ENCODE results near the gene DBP.
"Not testable (repeated sequence)": the region's sequence is repeated elsewhere in the genome, so short reads cannot be mapped to it uniquely, and the experiment has no call there.

Gene DBP

DNA sequence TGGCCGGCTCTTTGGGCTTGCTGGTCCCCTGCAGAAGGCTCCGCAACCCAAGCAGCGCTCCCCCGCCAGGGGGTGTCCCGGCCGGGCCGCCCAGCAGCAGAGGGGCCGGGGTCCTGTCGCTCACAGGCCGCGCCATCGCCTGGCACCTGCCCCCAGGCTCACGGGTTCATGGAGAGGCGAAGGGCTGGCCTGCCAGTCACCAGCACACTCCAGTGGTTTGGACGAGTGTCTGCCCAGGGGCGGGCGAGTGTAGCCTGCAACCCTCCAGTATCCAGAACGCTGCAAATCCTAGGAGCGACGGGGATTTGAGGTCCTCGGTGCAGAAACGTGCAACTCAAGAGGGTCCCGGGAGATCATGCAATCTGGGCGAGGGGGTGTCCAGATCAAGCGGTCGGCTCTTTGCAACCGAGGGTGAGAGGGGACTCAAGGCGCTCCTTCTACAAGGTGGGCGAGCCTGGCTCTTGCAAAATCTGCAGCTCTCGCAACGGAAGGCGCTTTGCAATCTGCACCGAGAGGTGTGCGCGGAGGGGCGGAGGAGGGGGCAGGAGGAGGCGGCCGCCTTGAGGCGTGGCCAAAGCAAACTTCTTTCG, at the start of gene DBP:
Gene DBP, minus strand, starts transcription at position 521 of the 590 bp plus-strand sequence. Its CDS starts 385 bp downstream, at position 136.
- DNase-seq = peak; percentile 56

DNA sequence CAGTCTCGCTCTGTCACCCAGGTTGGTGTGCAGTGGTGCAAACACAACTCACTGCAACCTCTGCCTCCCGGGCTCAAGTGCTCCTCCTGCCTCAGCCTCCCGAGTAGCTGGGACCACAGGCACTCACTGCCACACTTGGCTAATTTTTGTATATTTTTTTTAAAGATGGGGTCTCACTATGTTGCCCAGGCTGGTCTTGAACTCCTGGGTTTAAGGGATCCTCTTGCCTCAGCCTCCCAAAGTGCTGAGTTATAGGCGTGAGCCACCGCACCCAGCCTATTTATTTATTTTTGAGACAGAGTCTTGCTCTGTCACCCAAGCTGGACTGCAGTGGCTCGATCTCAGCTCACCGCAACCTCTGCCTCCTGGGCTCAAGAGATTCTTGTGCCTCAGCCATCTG, 49.5 kb upstream of the DBP start:
- DNase-seq = not testable (repeated sequence)

- DNase-seq = no peak
Measured at GRCh38 chr19:48686088-48686487, 48.9 kb upstream of the DBP start.

- no peak for DNase-seq
Measured at GRCh38 chr19:48685583-48685982, 48.4 kb upstream of the DBP start.

- DNase-seq = no peak
Measured at GRCh38 chr19:48683349-48683748, 46.2 kb upstream of the DBP start.

GRCh38 chr19:48681127-48681470, 43.9 kb upstream of the DBP start:
- DNase-seq = no peak

- no peak for DNase-seq
Measured at GRCh38 chr19:48680436-48681126, 43.4 kb upstream of the DBP start.

DNA sequence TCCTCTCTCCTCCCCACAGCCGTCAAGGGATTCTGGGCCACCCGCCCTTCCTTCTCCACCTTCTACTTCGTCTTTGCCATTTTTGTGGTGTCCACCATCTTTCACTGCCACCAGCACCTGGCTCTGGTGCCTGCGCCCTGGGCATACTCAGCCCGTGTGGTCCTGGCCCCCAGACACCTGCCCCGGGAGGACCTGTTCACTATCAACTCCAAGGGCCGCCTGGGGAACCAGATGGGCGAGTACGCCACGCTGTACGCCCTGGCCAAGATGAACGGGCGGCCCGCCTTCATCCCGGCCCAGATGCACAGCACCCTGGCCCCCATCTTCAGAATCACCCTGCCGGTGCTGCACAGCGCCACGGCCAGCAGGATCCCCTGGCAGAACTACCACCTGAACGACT, 42.8 kb upstream of the DBP start:
- not testable (repeated sequence) for DNase-seq

GRCh38 chr19:48678201-48678600, 41.0 kb upstream of the DBP start:
- DNase-seq = no peak

- DNase-seq = no peak
Measured at GRCh38 chr19:48676887-48677286, 39.7 kb upstream of the DBP start.

DNA sequence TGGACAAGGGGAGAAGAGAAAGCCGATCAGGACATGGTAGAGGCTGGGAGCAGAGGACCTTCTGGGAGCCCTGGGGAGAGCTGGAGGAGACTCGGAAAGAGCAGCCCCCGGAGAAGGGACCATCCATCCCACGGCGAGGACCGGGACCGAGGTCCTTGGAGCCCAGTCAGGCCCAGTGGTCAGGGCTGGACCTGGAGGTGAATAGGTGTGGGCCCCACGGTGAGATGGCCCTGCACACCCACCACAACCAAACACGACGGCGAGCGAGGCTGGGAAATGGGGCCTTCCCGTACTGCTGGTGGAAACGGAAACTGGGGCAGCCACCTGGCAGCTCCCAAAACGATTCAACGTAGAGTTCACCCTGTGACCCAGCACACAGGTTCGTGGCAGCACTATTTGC, 39.3 kb upstream of the DBP start:
- no peak for DNase-seq

DNA sequence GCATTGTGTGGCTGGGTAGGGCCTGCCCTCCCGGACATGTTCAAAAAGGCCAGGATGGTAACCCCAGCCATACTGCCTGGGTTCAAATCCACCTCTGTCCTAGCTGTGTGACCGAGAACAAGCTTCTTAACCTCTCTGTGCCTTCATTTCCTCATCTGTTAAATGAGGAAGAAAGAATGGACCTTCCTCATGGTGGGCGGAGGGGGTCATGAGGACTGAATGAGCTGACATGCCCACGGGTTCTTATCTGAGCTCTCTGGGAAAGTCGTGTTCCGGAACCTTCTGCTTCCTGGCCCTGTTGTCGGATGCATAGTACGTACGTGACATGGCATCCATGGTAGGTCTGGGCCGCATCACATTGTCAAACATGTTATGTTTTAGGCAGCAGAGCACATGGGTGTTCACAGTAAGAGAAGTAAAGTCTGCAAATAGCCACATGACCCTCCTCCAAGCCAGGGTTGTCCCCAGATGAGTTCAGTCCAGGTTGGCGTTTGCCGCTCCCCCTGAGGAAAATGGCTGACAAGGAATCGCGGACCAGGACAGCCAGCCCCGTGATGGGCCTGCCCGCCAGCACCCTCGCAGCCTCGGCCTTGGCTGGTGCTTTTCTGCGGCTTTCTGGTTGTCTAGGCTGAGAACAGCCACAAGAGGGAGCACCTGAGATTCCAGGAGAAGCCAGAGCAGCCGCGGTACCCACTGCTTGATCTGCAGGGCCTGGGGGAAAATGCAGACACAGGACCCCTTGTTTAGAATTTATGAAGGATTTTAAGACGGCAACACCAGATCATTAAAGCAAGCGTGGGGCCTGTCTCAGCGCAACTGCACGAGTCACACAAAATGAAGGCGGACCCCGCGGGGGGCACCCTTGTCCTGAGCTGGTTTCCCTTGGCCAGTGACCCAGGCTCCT, 38.0 kb upstream of the DBP start:
- DNase-seq = peak; percentile 69

DNA sequence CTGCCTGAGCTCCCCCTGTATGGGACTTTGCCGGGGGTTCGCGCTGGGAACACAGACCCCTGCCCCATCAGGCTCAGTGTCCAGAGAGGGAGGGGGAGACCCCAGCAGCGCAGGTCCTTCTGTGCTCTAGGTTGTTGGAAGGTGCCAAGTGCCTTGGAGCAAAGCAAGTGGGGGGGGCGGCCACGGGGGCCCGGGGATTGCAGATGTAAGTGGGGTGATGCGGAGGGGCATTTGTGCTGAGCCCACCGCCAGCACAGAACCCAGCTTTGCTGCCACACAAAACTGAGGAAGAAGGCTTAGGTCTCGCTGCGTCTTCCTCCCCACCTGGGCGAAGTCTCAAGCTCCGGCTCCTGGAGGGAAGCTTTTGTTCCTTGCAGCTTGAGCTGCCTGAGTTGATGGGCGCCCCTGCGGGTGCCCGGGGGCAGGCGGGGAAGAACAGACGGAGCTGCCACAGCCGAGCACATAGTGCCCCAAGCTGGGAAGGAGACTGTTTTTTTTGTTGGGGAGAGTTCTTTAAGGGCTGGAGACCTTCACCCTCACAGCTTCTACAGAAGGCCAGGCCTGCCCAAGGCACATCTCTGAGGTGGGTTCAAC, 37.1 kb upstream of the DBP start:
- no peak for DNase-seq

GRCh38 chr19:48673436-48674100, 36.4 kb upstream of the DBP start:
- DNase-seq = no peak

DNA sequence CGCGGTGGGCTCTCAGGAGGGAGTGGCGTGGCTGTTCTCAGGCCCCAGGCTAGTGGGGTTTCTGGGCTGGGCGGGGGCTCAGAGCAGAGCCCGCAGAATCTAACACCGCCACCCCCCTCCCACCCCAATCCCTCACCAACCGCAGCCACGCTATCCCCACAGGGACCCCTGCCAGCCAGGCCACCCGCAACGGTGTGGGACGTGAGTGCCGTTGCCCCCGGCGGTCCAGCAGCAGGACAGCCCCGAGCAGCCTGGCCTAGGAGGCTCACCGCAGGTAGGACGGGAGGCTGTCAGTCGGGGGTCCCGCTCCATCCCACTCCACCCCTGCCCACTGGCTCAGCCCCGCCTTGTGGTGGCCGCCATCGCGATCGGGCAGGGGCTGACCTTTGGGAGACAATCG, 35.8 kb upstream of the DBP start, which contains the start of gene NTN5:
Gene NTN5, minus strand, starts transcription at position 24 of the 400 bp plus-strand sequence. CDS start 2,031 bp downstream, outside the sequence.
- DNase-seq = no peak

DNA sequence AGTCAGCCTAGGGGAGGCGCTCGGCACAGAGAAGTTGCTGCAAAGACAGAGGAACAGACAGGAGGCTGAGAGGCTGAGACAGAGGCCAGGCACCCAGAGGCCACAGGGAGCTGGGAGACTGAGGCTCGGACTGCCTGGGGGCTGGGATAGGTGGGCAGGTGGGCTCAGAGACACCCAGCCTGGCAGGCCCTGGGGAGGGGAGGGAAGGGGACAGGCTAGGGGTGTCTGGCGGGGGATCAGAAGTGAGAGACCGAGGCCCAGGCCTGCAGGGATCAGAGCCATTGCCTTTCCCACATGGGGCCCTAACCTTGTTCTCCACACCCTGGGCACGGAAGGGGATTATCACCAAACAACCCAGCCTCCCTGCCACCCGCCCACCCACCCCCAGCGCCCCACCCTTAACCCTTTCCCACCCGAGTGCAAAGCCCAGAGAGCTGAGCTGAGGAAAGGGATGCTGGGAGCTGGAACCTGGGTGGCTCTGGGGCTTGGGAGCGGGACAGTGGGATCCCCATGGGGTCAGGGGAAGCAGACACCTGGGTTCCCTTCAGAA, 34.3 kb upstream of the DBP start:
- no peak for DNase-seq

DNA sequence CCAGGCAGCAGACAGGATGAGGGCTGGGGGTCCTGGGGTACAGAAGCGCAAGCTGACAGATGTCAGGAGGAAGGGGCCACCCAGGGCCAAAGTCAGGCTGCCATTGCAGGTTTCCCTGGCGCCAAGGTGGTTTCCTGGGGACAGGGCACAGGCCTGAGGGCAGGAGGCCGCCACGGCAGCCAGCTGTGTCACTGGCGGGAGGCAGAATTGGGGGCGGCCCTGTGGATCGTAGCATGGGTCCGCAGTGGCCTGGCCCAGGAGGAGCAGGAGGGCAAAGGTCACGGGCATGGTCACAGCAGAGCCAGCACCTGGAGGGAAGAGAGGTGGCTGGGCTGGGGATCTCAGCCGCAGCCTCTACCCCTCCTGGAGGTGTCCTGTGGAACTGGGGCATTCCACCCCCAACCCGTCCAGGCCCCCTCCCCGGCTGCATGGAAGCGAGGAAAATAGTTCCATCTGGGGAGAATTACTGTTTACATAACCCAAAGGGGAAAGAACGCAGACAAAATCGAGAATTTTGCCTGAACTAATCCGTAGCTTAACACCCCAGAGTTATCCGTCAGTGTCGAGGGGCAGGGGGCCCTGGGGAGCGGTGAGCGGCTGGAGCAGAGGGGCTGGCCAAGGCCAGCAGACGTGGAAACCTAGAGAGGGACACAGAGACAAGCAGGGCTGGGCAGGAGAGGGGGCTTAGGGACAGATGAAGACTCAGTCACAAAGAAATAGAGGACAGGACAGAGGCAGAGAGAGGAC, 33.7 kb upstream of the DBP start:
- no peak for DNase-seq

GRCh38 chr19:48669903-48670668, 32.9 kb upstream of the DBP start:
- no peak for DNase-seq

GRCh38 chr19:48668761-48669160, 31.6 kb upstream of the DBP start:
- no peak for DNase-seq

DNA sequence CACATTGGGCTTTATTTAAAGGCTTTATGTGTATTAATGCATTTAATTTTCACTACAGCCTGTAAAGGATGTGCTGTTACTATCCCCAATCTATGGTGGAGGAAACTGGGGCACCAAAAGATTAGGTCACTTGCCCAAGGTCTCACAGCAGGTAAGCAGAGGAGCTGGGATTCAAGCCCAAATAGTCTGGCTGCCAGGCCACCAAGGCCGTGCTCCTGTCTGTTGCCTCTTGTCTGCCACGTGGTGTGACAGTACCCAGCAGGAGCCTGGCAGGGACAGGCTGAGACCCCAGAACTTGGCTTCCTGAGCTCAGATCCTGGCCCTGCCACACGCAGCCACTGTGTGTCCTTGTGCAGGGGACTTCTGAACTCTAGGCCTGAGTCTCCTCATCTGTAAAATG, 31.2 kb upstream of the DBP start:
- DNase-seq = no peak

- DNase-seq = no peak
Measured at GRCh38 chr19:48665786-48666185, 28.6 kb upstream of the DBP start.

All from activated CD4-positive, CD25-positive, alpha-beta regulatory T cell treated with anti-CD3 and anti-CD28 coated beads, Interleukin-2, amount 50 U/mL, for 72 hours (primary cell).